ENCODE results near the gene OAT. TPM values are rescaled to one million over a fixed set of nuclear protein-coding genes. Genes with fewer than 3 reads are reported as not detected.

The OAT gene
- total RNA-seq, 2 experiments from 2014 or later, result 22.4 to 28.0 TPM

GRCh38 chr10:124417895-124418725 is 613 bp downstream of the OAT start:
- peaks cover 10% of the 10 kb centered on the region for H3K27me3 Mint-ChIP-seq (ENCODE audit: low read depth)
- peaks cover 11% of the 10 kb centered on the region for H3K4me1 Mint-ChIP-seq (ENCODE audit: low read depth)
- DNase-seq (peak; percentile 61), ATAC-seq (peak; percentile 58)
- H3K9me3 Mint-ChIP-seq (ENCODE audit: insufficient read depth), result no peaks in the 10 kb centered on the region
- POLR2A ChIA-PET, result interaction anchor here (1.0 kb wide), 2 partner anchors 14 to 49 kb away, joined by 3 to 6 read pairs; no protein-coding TSS in a partner anchor
- no peaks in the 10 kb centered on the region for H3K36me3 Mint-ChIP-seq (ENCODE audit: low read depth)
- CTCF ChIA-PET, result interaction anchor here (0.8 to 1.7 kb wide), 4 partner anchors 11 to 422 kb away, joined by 3 to 10 read pairs (median 6); no protein-coding TSS in a partner anchor
- peak overlapping the region; percentile 39 for H3K27ac Mint-ChIP-seq
- peak overlapping the region; percentile 76 for H3K4me3 Mint-ChIP-seq

GRCh38 chr10:124416733-124417132 is 2.0 kb downstream of the OAT start:
- peaks cover 11% of the 10 kb centered on the region for H3K4me1 Mint-ChIP-seq (ENCODE audit: low read depth)
- H3K27me3 Mint-ChIP-seq (ENCODE audit: low read depth), result peaks cover 8% of the 10 kb centered on the region
- ATAC-seq (no peak), DNase-seq (no peak)
- CTCF ChIA-PET, result interaction anchor here (1.3 to 1.8 kb wide), 3 partner anchors 10 to 28 kb away, joined by 3 to 10 read pairs (median 6); no protein-coding TSS in a partner anchor
- no peaks in the 10 kb centered on the region for H3K36me3 Mint-ChIP-seq (ENCODE audit: low read depth)
- POLR2A ChIA-PET, result no interaction called here
- H3K27ac Mint-ChIP-seq, result no peak overlapping the region
- no peaks in the 10 kb centered on the region for H3K9me3 Mint-ChIP-seq (ENCODE audit: insufficient read depth)
- H3K4me3 Mint-ChIP-seq, result peak overlapping the region; percentile 22

- ChIA-PET CTCF (interaction anchor here (3.3 kb wide), 1 partner anchor 11 kb away, joined by 20 read pairs; no protein-coding TSS in a partner anchor), POLR2A (no interaction called here)
- ATAC-seq, result no peak
- H3K27ac Mint-ChIP-seq, result no peak overlapping the region
- no peak for DNase-seq
- H3K36me3 Mint-ChIP-seq (ENCODE audit: low read depth), result peaks cover 8% of the 10 kb centered on the region
- no peak overlapping the region for H3K4me3 Mint-ChIP-seq
- peaks cover 11% of the 10 kb centered on the region for H3K4me1 Mint-ChIP-seq (ENCODE audit: low read depth)
- H3K27me3 Mint-ChIP-seq (ENCODE audit: low read depth), result no peaks in the 10 kb centered on the region
- H3K9me3 Mint-ChIP-seq (ENCODE audit: insufficient read depth), result no peaks in the 10 kb centered on the region
Measured at GRCh38 chr10:124415210-124415609, 3.5 kb downstream of the OAT start.

GRCh38 chr10:124414076-124414475 is 4.6 kb downstream of the OAT start:
- Mint-ChIP-seq H3K27me3 (ENCODE audit: low read depth) (no peaks in the 10 kb centered on the region), H3K36me3 (ENCODE audit: low read depth) (peaks cover 8% of the 10 kb centered on the region), H3K4me3 (no peak overlapping the region), H3K9me3 (ENCODE audit: insufficient read depth) (no peaks in the 10 kb centered on the region), H3K27ac (no peak overlapping the region), H3K4me1 (ENCODE audit: low read depth) (peaks cover 9% of the 10 kb centered on the region)
- ChIA-PET CTCF (interaction anchor here (1.3 to 3.3 kb wide), 3 partner anchors 10 to 420 kb away, joined by 3 to 20 read pairs (median 12); no protein-coding TSS in a partner anchor), POLR2A (interaction anchor here (0.6 kb wide), 1 partner anchor 234 kb away, joined by 3 read pairs; no protein-coding TSS in a partner anchor)
- DNase-seq (no peak), ATAC-seq (no peak)

- Mint-ChIP-seq H3K4me1 (ENCODE audit: low read depth) (no peaks in the 10 kb centered on the region), H3K4me3 (no peak overlapping the region), H3K27ac (no peak overlapping the region), H3K9me3 (ENCODE audit: insufficient read depth) (no peaks in the 10 kb centered on the region), H3K27me3 (ENCODE audit: low read depth) (no peaks in the 10 kb centered on the region), H3K36me3 (ENCODE audit: low read depth) (peaks cover 12% of the 10 kb centered on the region)
- CTCF ChIA-PET, result no interaction called here
- DNase-seq (no peak), ATAC-seq (no peak)
- POLR2A ChIA-PET, result no interaction called here
Measured at GRCh38 chr10:124409696-124410095, 9.0 kb downstream of the OAT start.

- H3K9me3 Mint-ChIP-seq (ENCODE audit: insufficient read depth), result no peaks in the 10 kb centered on the region
Measured at GRCh38 chr10:124408357-124408756, 10.4 kb downstream of the OAT start.

GRCh38 chr10:124407456-124407855 is 11.3 kb downstream of the OAT start:
- ATAC-seq (no peak), DNase-seq (no peak)
- Mint-ChIP-seq H3K4me1 (ENCODE audit: low read depth) (peaks cover 10% of the 10 kb centered on the region), H3K4me3 (no peak overlapping the region), H3K36me3 (ENCODE audit: low read depth) (peaks cover 25% of the 10 kb centered on the region), H3K27ac (no peak overlapping the region), H3K9me3 (ENCODE audit: insufficient read depth) (no peaks in the 10 kb centered on the region), H3K27me3 (ENCODE audit: low read depth) (no peaks in the 10 kb centered on the region)
- CTCF ChIA-PET, result interaction anchor here (6.5 kb wide), 1 partner anchor 18 kb away, joined by 51 read pairs; no protein-coding TSS in a partner anchor
- POLR2A ChIA-PET, result no interaction called here

More at GRCh38 chr10:124408357-124408756, 10.4 kb downstream of the OAT start:
- Mint-ChIP-seq H3K36me3 (ENCODE audit: low read depth) (peaks cover 17% of the 10 kb centered on the region), H3K27me3 (ENCODE audit: low read depth) (no peaks in the 10 kb centered on the region), H3K4me1 (ENCODE audit: low read depth) (peaks cover 7% of the 10 kb centered on the region), H3K4me3 (no peak overlapping the region), H3K27ac (no peak overlapping the region)
- ChIA-PET CTCF (interaction anchor here (6.5 kb wide), 1 partner anchor 19 kb away, joined by 51 read pairs; no protein-coding TSS in a partner anchor), POLR2A (no interaction called here)
- no peak for DNase-seq
- no peak for ATAC-seq

- CTCF ChIA-PET, result interaction anchor here (0.7 to 6.5 kb wide), 27 partner anchors 9 to 821 kb away, joined by 3 to 51 read pairs (median 4); partner anchors contain the start of genes LHPP and OAT
- peaks cover 29% of the 10 kb centered on the region for H3K36me3 Mint-ChIP-seq (ENCODE audit: low read depth)
- H3K9me3 Mint-ChIP-seq (ENCODE audit: insufficient read depth), result no peaks in the 10 kb centered on the region
- POLR2A ChIA-PET, result interaction anchor here (0.7 to 1.6 kb wide), 2 partner anchors 15 to 68 kb away, joined by 3 to 6 read pairs; partner anchors contain the start of gene OAT
- H3K4me1 Mint-ChIP-seq (ENCODE audit: low read depth), result peaks cover 10% of the 10 kb centered on the region
- no peak overlapping the region for H3K4me3 Mint-ChIP-seq
- ATAC-seq, result peak; percentile 97
- peak overlapping the region; percentile 70 for H3K27ac Mint-ChIP-seq
- H3K27me3 Mint-ChIP-seq (ENCODE audit: low read depth), result no peaks in the 10 kb centered on the region
- DNase-seq, result peak; percentile 58
Measured at GRCh38 chr10:124403548-124403947, 15.2 kb downstream of the OAT start.

- H3K27me3 Mint-ChIP-seq (ENCODE audit: low read depth), result no peaks in the 10 kb centered on the region
- no peaks in the 10 kb centered on the region for H3K9me3 Mint-ChIP-seq (ENCODE audit: insufficient read depth)
- no peak for ATAC-seq
- H3K27ac Mint-ChIP-seq, result no peak overlapping the region
- H3K36me3 Mint-ChIP-seq (ENCODE audit: low read depth), result peaks cover 25% of the 10 kb centered on the region
- H3K4me1 Mint-ChIP-seq (ENCODE audit: low read depth), result peaks cover 10% of the 10 kb centered on the region
- no peak for DNase-seq
- ChIA-PET CTCF (interaction anchor here (1.0 to 1.1 kb wide), 2 partner anchors 11 to 13 kb away, joined by 3 to 6 read pairs; no protein-coding TSS in a partner anchor), POLR2A (no interaction called here)
- H3K4me3 Mint-ChIP-seq, result no peak overlapping the region
Measured at GRCh38 chr10:124402273-124402672, 16.4 kb downstream of the OAT start.

GRCh38 chr10:124401633-124402032 is 17.1 kb downstream of the OAT start:
- Mint-ChIP-seq H3K27ac (no peak overlapping the region), H3K9me3 (ENCODE audit: insufficient read depth) (no peaks in the 10 kb centered on the region)

GRCh38 chr10:124394583-124394982 is 24.1 kb downstream of the OAT start:
- no peaks in the 10 kb centered on the region for H3K9me3 Mint-ChIP-seq (ENCODE audit: insufficient read depth)
- ATAC-seq (no peak), DNase-seq (no peak)
- no peaks in the 10 kb centered on the region for H3K36me3 Mint-ChIP-seq (ENCODE audit: low read depth)
- H3K4me3 Mint-ChIP-seq, result no peak overlapping the region
- ChIA-PET POLR2A (no interaction called here), CTCF (interaction anchor here (1.0 to 9.2 kb wide), 2 partner anchors 9 to 401 kb away, joined by 3 to 155 read pairs; no protein-coding TSS in a partner anchor)
- H3K4me1 Mint-ChIP-seq (ENCODE audit: low read depth), result no peaks in the 10 kb centered on the region
- peaks cover 3% of the 10 kb centered on the region for H3K27me3 Mint-ChIP-seq (ENCODE audit: low read depth)
- no peak overlapping the region for H3K27ac Mint-ChIP-seq

More at GRCh38 chr10:124401633-124402032, 17.1 kb downstream of the OAT start:
- ATAC-seq (no peak), DNase-seq (no peak)
- Mint-ChIP-seq H3K4me3 (no peak overlapping the region), H3K27me3 (ENCODE audit: low read depth) (no peaks in the 10 kb centered on the region), H3K4me1 (ENCODE audit: low read depth) (peaks cover 10% of the 10 kb centered on the region), H3K36me3 (ENCODE audit: low read depth) (peaks cover 25% of the 10 kb centered on the region)
- ChIA-PET CTCF (interaction anchor here (1.0 to 4.2 kb wide), 3 partner anchors 11 to 12 kb away, joined by 3 to 32 read pairs (median 6); no protein-coding TSS in a partner anchor), POLR2A (no interaction called here)

Data from activated CD8-positive, alpha-beta T cell treated with anti-CD3 and anti-CD28 coated beads, Interleukin-2, amount 10 ng/mL, durations not matched to agents 7 days and 5 days (primary cell).